Activated T-cell treated with anti-CD3 and anti-CD28 coated beads, Interleukin-2, amount 50 U/mL, for 48 hours (primary cell): ENCODE results near the gene PKNOX1.
"Not testable (repeated sequence)": the region's sequence is repeated elsewhere in the genome, so short reads cannot be mapped to it uniquely, and the experiment has no call there.

Experiments used
- DNase-seq, 2 experiments: peaks; one replicate each; pipeline ENCODE4 v3.0.0-alpha.2; 2020

PKNOX1 gene, protein sequence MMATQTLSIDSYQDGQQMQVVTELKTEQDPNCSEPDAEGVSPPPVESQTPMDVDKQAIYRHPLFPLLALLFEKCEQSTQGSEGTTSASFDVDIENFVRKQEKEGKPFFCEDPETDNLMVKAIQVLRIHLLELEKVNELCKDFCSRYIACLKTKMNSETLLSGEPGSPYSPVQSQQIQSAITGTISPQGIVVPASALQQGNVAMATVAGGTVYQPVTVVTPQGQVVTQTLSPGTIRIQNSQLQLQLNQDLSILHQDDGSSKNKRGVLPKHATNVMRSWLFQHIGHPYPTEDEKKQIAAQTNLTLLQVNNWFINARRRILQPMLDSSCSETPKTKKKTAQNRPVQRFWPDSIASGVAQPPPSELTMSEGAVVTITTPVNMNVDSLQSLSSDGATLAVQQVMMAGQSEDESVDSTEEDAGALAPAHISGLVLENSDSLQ

DNA sequence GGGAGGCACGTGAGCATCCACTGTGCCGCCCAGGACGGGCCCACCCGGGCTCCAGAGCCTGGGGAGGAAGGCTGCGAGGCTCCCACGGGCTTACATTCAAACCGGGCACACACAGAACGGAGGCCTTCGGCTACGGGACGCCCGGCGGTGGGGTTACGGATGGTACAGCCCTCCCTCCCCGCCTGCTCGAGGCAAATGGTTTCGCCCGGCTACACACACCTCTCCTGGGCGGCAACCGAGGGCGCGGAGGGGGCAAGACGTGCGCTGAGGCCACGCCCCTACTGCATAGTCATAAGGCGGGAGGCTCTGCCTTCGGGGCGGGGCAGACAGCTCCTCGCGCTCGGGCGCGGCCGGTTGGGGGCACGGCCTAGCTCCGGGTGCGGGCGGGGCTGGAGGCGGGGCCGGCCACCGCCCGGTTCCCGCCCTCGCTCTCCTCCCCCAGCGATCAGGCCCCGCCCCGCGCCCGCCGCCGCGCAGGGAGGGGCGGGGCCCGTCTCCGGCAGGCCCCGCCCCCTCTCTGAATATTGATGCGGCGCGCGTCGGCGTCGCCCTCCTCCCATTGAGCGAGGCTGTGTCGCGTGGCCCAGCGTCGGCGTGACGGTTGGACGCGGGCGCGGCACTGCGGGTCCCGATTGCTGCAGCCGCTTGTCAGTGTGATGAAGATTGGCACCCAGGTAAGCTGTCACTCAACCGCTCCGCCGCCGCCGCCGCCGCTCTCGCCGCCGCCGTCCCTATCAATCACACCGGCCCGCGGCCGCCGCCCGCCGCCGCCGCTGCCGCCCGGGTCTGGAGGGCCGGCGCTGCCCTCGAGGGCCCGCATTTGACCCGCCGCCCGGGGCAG, at the start of gene PKNOX1:
Gene PKNOX1 (plus strand): TSS at position 572 of the 841 bp plus-strand sequence. CDS start 29,820 bp downstream, outside the sequence.
- peak; percentile 99 for DNase-seq

DNA sequence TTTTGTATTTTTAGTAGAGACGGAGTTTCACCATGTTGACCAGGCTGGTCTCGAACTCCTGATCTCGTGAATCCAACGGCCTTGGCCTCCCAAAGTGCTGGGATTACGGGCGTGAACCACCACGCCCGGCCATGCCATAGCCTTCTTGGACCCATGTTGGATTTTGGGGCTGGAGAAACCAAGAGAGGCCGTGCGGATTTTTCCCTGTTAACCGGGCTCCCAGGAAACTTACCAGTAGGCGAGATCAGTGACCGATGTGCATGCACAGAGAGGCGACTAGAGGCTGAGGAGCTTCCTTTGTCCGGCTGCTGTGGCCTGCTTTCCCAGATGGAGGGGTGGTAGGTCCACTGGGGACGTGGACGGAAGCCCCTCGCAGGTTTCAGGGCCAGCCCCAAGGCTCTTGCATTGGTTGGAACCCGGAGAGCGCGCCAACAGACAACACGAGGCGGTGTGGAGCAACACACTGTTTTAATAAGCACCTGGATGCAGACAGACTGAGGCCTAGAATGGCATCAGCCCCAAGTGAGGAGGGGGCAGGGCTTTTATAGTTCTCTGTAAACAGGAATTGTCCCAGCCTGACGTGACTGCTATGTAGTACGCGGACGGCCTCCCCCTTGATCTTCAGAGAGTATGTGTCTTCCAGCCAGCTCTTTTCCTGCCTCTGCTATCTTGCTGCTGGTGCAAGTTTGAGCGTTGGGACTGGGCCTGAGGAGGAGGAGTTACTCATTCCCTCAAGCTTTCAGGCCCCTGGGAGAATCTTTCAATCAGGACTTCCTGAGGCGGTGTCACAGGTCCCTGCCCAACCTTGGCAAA, 49.0 kb upstream of the PKNOX1 start, which contains the start of gene ERVH48-1:
Gene ERVH48-1 (minus strand): TSS at position 517 of the 813 bp plus-strand sequence. CDS start 6,624 bp downstream, outside the sequence.
- no peak for DNase-seq

DNA sequence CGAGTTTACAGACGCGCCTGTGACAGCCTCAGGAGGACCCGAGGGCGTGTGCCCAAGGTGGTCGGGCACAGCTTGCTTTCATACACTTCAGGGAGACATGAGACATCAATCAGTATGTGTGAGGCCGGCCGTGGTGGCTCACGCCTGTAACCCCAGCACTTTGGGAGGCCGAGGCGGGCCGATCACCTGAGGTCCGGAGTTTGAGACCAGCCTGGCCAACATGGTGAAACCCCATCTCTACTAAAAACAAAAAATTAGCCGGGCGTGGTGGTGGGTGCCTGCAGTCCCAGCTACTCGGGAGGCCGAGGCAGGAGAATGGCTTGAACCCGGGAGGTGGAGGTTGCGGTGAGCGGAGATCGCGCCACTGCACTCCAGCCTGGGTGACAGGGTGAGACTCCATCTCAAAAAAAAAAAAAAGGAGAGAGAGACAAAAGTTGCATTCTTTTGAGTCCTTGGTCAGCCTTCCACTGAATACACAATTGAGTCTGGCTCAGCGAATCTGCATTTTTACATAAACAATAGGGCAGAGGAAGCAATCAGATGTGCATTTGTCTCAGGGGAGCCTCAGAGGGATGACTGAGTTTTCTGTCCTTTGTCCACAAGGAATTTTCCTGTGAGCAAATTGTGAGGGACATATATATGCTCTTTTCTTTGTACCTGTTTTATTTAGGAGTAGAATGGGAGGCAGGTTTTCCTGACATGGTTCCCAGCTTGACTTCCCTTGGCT, 46.7 kb upstream of the PKNOX1 start:
- not testable (repeated sequence) for DNase-seq

GRCh38 chr21:42929969-42930368, 44.4 kb upstream of the PKNOX1 start:
- DNase-seq: no peak

GRCh38 chr21:42931560-42932235, 42.7 kb upstream of the PKNOX1 start:
- DNase-seq: no peak

DNA sequence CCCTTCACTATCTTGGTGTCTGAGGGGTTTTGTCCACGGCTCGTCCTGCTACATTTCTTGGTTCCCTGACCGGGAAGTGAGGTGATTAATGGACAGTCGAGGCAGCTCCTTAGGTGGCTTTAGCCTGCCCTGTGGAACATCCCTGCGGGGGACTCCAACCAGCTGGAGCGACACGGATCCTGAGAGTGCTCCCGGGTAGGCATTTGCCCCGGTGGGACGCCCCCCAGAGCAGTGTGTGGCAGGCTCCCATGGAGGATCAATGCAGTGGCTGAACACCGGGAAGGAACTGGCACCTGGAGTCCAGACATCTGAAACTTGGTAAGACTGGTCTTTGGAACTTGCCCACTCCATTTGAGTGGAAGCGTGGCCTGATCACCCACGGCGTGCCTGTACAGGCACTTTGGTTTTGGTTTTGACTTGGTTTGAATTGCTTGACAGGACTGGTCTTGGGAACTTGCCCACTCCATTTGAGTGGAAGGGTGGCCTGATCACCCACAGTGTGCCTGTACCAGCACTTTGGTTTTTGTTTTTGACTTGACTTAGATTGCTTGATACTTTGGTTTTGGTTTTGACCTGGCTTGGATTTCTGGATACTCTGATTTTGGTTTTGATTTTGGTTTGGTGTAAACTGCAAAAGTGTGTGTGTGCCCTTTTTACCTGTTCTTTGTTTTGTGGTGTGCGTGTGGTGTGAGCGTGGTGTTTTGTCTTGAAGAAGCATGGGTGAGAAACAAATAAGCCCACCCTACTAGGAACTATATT, 41.8 kb upstream of the PKNOX1 start:
- not testable (repeated sequence) for DNase-seq

DNA sequence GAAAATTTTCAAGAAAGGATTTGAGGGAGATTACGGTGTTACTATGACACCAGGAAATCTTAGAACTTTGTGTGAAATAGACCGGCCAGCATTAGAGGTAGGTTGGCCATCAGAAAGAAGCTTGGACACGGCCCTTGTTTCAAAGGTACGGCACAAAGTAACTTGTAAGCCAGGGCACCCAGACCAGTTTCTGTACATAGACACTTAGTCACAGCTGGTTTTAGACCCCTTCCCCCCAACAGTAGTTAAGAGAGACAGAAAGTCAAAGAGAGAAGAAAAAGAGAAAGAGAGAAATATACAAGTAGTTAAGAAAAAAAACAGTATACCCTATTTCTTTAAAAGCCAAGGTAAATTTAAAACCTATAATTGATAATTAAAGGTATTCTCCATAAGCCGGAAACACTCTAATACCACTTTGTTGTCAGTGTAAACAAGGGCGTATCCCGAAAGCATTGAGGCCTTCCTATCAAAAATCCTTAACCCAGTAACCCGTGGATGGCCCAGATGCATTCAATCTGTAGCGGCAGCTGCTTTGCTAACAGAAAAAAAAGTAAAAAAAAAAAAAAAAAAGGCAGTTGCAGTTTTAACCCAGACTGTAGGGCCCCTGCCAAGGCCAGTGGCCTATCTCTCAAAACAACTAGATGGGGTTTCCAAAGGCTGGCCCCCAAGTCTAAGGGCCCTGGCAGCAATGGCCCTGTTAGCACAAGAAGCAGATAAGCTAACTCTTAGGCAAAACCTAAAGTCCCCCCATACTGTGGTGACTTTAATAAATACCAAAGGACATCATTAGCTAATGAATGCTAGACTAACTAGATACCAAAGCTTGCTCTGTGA, 41.0 kb upstream of the PKNOX1 start:
- not testable (repeated sequence) for DNase-seq

DNA sequence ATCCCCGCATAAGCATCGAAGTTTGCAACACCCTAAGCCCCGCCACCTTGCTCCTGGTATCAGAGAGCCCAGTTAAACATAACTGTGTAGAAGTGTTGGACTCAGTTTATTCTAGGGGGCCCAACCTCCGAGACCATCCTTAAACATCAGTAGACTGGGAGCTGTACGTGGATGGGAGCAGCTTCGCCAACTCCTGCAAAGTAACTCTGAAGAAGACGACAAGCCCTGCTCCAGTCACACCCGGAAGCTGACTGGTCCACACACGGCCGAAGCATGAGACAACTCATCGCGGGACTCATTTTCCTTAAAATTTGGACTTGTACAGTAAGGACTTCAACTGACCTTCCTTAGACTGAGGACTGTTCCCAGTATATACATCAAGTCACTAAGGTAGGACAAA, 40.4 kb upstream of the PKNOX1 start:
- not testable (repeated sequence) for DNase-seq

GRCh38 chr21:42936360-42936759, 38.0 kb upstream of the PKNOX1 start:
- not testable (repeated sequence) for DNase-seq

GRCh38 chr21:42937034-42937940, 37.1 kb upstream of the PKNOX1 start:
- DNase-seq: not testable (repeated sequence)

DNA sequence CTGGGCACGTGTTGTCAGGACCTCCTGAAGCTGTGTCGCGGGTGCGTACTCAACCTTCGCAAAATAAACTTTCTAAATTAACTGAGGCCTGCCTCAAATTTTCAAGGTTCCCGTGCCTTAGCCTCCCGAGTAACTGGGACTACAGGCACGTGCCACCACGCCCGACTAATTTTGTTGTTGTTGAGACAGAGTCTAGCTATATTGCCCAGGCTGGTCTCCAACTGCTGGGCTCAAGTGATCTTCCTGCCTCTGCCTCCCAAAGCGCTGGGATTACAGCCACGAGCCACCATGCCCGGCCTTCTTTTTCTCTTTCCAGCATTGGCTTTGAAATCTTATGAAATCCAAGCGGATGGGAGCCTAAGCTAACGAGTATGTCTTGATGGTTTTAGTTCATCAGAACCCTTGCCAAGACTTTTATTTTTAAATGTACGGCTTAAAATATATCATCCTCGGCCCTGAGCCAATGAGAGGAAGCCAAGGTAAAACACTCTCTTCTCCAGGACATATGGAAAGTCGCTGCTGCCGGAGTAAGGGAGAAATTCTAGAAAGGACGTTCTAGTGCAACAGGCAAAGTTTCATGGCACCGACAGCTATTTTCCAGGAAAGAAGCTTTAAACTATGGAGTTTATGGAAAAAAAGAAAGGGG, 36.3 kb upstream of the PKNOX1 start:
- DNase-seq: no peak

- DNase-seq: not testable (repeated sequence)
These were observed 35.8 kb upstream of the PKNOX1 start for GRCh38 chr21:42938606-42938995.

DNA sequence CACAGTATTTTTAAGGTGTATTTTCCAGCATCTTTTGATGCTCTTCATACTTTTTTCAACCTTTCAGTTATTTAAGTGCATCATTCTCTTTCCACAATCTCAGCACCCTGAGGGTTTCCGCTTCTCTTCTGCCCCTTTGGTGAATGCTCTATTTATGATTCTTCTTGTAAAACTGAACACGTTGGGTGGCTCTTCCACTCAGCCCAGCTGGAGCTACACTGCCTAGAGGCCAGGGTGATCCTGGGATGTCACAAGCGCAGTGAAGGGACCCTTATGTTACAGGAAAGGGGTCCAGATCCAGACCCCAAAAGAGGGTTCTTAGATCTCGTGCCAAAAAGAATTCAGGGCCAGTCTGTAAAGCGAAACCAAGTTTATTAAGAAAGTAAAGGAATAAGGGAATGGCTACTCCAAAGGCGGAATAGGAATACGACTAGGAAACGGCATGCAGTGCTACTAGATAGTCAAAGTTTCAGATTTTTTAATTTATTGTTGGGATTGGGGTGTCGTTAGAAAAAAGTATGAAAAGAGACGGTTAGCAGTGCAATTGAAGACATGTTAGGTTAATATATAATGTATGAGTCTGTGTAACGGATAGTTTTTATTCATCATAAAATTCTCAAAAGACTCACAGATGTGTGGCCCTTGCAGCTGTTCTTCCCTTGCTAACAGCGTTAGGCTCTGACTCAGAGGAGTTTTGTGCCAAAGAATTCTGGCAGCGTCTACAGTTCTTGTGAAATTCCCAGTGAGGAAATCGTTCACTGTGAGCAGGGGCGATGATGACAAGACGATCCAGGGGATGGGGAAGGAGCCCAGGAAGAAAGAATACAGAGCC, 34.6 kb upstream of the PKNOX1 start:
- no peak for DNase-seq

DNA sequence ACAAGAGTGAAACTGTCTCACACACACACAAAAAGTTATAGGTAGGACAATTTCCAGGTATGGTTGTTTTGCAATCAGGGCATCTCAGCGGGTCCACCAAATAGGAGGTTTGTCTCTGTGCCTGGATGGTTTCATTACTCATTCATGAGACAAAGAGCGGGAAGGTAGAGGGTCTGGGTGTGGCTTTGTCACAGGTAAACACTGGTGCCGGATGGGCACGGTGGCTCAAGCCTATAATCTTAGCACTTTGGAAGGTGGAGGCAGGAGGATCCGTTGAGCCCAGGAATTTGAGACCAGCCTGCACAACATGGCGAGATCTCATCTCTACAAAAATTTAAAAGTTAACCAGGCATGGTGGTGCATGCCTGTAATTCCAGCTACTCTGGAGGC, 32.7 kb upstream of the PKNOX1 start:
- DNase-seq: no peak

- no peak for DNase-seq
These were observed 32.1 kb upstream of the PKNOX1 start for GRCh38 chr21:42942244-42942643.

DNA sequence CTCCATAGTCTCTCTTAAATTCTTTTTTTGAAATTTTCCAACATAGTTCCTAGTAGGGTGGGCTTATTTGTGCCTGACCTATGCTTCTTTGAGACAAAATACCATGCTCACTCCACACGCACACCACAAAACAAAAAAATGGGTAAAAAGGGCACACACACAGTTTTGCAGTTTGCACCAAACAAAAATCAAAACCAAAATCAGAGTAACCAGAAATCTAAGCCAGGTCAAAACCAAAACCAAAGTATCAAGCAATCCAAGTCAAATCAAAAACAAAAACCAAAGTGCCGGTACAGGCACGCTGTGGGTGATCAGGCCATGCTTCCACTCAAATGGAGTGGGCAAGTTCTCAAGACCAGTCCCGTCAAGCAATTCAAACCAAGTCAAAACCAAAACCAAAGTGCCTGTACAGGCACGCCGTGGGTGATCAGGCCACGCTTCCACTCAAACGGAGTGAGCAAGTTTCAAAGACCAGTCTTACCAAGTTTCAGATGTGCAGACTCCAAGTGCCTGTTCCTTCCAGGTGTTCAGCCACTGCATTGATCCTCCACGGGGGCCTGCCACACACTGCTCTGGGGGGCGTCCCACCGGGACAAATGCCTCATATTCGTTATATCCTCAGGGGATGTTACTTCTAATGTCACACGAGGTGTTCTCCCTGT, 25.1 kb upstream of the PKNOX1 start:
- not testable (repeated sequence) for DNase-seq
